C4-2B (cell line): ENCODE data around the gene NRN1L.
A peak's percentile ranks its signal among the peaks of the same experiment; 100 is the strongest.

ENCODE experiments used
- ZFX ChIP-seq: fragments of 450-650 bp; IDR thresholded peaks from 2 replicates; pipeline ENCODE4 v1.6.1; 2017
- TF ChIP-seq, protein P1 (sequence below): fragments of 450-650 bp; conservative IDR thresholded peaks from 2 replicates; pipeline ENCODE4 v1.5.1; 2017; ENCODE audit warnings: mild to moderate bottlenecking

DNA sequence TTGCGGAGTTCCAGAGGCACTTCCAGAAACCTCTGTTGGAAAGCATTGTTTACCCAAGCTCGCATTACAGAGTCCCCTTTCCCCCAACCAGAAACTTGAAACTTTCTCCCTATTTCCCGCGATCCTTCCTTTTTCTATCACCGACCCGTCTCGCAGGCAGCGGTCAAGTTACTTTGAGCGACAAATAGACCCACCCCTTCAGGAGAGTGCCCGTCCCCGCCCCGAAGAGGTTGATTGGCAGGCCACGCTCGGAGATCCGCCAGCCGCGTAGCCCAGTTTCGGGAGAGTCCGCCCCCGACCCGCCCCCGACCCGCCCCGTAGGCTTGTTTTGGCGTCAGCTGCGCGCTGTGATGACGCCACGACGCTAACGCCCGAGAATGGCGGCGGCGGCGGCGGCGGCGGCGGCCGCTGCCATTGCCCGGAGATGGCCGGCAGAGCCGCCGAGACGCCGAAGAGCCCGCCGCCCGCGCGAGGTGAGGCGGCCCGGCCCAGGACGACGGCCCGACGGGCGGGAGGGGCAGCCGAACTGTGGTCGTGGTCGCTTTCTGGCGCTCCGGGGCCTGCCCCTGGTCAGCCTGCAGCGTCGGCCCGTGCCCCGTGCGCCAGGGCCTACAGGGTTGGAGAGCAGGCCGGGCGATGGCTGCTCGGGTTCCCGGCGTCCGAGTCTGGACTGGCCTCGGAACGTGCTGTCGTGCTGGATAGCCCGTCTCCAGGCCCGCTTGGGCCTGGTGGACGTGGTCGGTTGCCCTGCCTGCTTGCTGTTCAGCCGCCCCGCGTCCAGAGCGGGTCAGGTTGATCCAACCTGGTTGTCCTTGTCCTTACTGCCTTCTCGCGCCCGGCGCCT is 8.4 kb downstream of the NRN1L start, which contains the start of gene PSKH1:
- TF ChIP-seq, protein P1, sequence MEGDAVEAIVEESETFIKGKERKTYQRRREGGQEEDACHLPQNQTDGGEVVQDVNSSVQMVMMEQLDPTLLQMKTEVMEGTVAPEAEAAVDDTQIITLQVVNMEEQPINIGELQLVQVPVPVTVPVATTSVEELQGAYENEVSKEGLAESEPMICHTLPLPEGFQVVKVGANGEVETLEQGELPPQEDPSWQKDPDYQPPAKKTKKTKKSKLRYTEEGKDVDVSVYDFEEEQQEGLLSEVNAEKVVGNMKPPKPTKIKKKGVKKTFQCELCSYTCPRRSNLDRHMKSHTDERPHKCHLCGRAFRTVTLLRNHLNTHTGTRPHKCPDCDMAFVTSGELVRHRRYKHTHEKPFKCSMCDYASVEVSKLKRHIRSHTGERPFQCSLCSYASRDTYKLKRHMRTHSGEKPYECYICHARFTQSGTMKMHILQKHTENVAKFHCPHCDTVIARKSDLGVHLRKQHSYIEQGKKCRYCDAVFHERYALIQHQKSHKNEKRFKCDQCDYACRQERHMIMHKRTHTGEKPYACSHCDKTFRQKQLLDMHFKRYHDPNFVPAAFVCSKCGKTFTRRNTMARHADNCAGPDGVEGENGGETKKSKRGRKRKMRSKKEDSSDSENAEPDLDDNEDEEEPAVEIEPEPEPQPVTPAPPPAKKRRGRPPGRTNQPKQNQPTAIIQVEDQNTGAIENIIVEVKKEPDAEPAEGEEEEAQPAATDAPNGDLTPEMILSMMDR: no peak
- peak; percentile 98 for TF ChIP-seq ZFX
